RWPE1 (cell line): ENCODE results near the gene ATP6V0A4.
"Not testable (repeated sequence)": the region's sequence is repeated elsewhere in the genome, so short reads cannot be mapped to it uniquely, and the experiment has no call there.

Experiments
- CTCF ChIA-PET: fragments of 350-600 bp; sonication (Branson Sonifier 250); formaldehyde crosslinking; extraction: SDS; loops from one replicate; lab custom pipeline; 2021; lab: Yijun Ruan, JAX
- POLR2A ChIA-PET: fragments of 400-600 bp; formaldehyde crosslinking; extraction: SDS; loops from one replicate; lab custom pipeline; 2020; ENCODE audit warnings: antibody characterized with exemption; ENCODE audit not compliant: low non-redundant PET; lab: Yijun Ruan, JAX
- DNase-seq: peaks from one replicate; pipeline ENCODE4 v3.0.0; 2012; ENCODE audit warnings: low spot score
- H3K27ac ChIP-seq: fragments of 450-650 bp; 2 replicates; pipeline ENCODE4 v1.5.1; 2017
- TF ChIP-seq, protein P1 (sequence below): fragments of 450-650 bp; conservative IDR thresholded peaks from 2 replicates; pipeline ENCODE4 v1.5.1; 2017; ENCODE audit warnings: low read depth, mild to moderate bottlenecking

Gene ATP6V0A4

GRCh38 chr7:138738114-138738513 lies 59.9 kb downstream of the ATP6V0A4 start:
- ChIA-PET POLR2A (no interaction called here), CTCF (interaction anchor here (0.5 to 1.1 kb wide), 4 partner anchors 17 to 1014 kb away, joined by 3 to 7 read pairs (median 4); no protein-coding TSS in a partner anchor)
- no peak overlapping the region for H3K27ac ChIP-seq
- no peak for DNase-seq
- TF ChIP-seq, protein P1, sequence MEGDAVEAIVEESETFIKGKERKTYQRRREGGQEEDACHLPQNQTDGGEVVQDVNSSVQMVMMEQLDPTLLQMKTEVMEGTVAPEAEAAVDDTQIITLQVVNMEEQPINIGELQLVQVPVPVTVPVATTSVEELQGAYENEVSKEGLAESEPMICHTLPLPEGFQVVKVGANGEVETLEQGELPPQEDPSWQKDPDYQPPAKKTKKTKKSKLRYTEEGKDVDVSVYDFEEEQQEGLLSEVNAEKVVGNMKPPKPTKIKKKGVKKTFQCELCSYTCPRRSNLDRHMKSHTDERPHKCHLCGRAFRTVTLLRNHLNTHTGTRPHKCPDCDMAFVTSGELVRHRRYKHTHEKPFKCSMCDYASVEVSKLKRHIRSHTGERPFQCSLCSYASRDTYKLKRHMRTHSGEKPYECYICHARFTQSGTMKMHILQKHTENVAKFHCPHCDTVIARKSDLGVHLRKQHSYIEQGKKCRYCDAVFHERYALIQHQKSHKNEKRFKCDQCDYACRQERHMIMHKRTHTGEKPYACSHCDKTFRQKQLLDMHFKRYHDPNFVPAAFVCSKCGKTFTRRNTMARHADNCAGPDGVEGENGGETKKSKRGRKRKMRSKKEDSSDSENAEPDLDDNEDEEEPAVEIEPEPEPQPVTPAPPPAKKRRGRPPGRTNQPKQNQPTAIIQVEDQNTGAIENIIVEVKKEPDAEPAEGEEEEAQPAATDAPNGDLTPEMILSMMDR = no peak

GRCh38 chr7:138735399-138735798 lies 62.6 kb downstream of the ATP6V0A4 start:
- DNase-seq = no peak
- no peak overlapping the region for H3K27ac ChIP-seq
- CTCF ChIA-PET = no interaction called here
- POLR2A ChIA-PET = no interaction called here
- TF ChIP-seq, protein P1 = no peak

GRCh38 chr7:138731733-138732132 lies 66.3 kb downstream of the ATP6V0A4 start:
- CTCF ChIA-PET, H3K27ac ChIP-seq, POLR2A ChIA-PET, DNase-seq: not testable (repeated sequence)

DNA sequence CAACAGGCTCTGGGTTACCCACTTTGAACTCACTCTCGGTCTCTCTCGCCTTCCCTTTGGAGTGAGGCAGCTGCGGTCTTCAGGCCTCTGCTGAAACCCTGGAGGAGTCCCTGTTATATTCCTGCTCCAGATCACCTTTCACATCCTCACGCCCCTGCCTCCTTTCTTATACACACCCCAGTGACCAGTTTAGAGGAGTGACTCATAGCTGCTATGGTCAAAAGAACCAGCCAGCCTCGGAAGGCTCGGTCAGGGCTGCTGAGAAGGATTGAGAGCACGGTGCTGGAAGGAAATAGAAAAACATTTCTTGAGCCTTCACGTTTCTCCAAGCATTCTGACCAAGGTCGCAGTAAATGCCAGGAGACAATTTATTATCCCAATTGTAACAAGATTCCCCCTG lies 68.6 kb downstream of the ATP6V0A4 start:
- CTCF ChIA-PET = no interaction called here
- POLR2A ChIA-PET = no interaction called here
- H3K27ac ChIP-seq = no peak overlapping the region
- TF ChIP-seq, protein P1 = no peak
- no peak for DNase-seq

GRCh38 chr7:138727336-138728099 lies 70.5 kb downstream of the ATP6V0A4 start:
- H3K27ac ChIP-seq = no peak overlapping the region
- CTCF ChIA-PET = no interaction called here
- POLR2A ChIA-PET = no interaction called here
- DNase-seq = no peak
- TF ChIP-seq, protein P1 = no peak

GRCh38 chr7:138726288-138726687 lies 71.7 kb downstream of the ATP6V0A4 start:
- POLR2A ChIA-PET = interaction anchor here (0.6 kb wide), 1 partner anchor 30 kb away, joined by 3 read pairs; no protein-coding TSS in a partner anchor
- CTCF ChIA-PET = interaction anchor here (0.6 kb wide), 1 partner anchor 20 kb away, joined by 3 read pairs; no protein-coding TSS in a partner anchor
- TF ChIP-seq, protein P1 = no peak
- H3K27ac ChIP-seq = no peak overlapping the region
- DNase-seq = no peak

- peak; percentile 43 for DNase-seq
- ChIA-PET POLR2A (no interaction called here), CTCF (no interaction called here)
- TF ChIP-seq, protein P1 = no peak
- no peak overlapping the region for H3K27ac ChIP-seq
Measured at GRCh38 chr7:138720286-138720685, 77.7 kb downstream of the ATP6V0A4 start.
